HepG2 (cell line): ENCODE measurements around the gene DMAC1. TPM values are rescaled to one million over a fixed set of nuclear protein-coding genes. Genes with fewer than 3 reads are reported as not detected.

ENCODE experiments used
- ATAC-seq: fragments of 200-7000 bp; cut with Tn5 transposase; 3 replicates; pipeline ENCODE4 v1.9.1; 2020; ENCODE audit warnings: mild to moderate bottlenecking, moderate library complexity
- BruUV-seq: library from RNA; stranded (reverse); fragments of 400-500 nt; replicated peaks from 2 replicates; lab custom pipeline; 2021; lab: Mats Ljungman, UMichigan
- CTCF ChIA-PET: fragments of 300-600 bp; formaldehyde crosslinking; extraction: SDS; loops from one replicate; lab custom pipeline; 2021; ENCODE audit warnings: low total read pairs, inconsistent platforms, low intra/inter-chr PET ratio; lab: Yijun Ruan, JAX
- POLR2A ChIA-PET: fragments of 350-600 bp; sonication (Branson Sonifier 250); formaldehyde crosslinking; loops from one replicate; lab custom pipeline; 2020; ENCODE audit warnings: antibody characterized with exemption, inconsistent platforms; lab: Yijun Ruan, JAX
- DNase-seq: peaks from one replicate; pipeline ENCODE4 v3.0.0-alpha.2; 2015; ENCODE audit warnings: low spot score
- FAIRE-seq: peaks from 3 replicates; lab custom pipeline; 2011; peaks lifted over from hg19 to GRCh38; lab: Jason Lieb, UNC
- H2AFZ ChIP-seq: one replicate; pipeline ENCODE4 v1.6.1; 2011; ENCODE audit warnings: low read length, inconsistent platforms
- H3K27ac ChIP-seq: fragments of 300-600 bp; 3 replicates; pipeline ENCODE4 v1.8.0; 2011; ENCODE audit warnings: mixed run types, mild to moderate bottlenecking, mixed read lengths, low read length, inconsistent platforms; ENCODE audit not compliant: insufficient read depth; ENCODE audit errors: extremely low read length
- H3K27me3 ChIP-seq, 2 experiments: fragments of 200-600 bp in 1 of 2; 2 replicates in 1 of 2; 3 replicates in 1 of 2; pipeline versions ENCODE4 v1.6.0 to v1.8.0; 2011; ENCODE audit warnings: low read length in 2 of 2, mild to moderate bottlenecking in 2 of 2, moderate library complexity in 2 of 2, inconsistent platforms in 1 of 2; ENCODE audit not compliant: insufficient read depth in 2 of 2, control insufficient read depth in 1 of 2
- H3K36me3 ChIP-seq, 2 experiments: fragments of 200-600 bp in 1 of 2; replicated peaks in 1 of 2; 2 replicates in 1 of 2; 3 replicates in 1 of 2; pipeline versions ENCODE4 v1.5.1 to v1.8.0; 2011; ENCODE audit warnings: low read length in 2 of 2, inconsistent platforms in 1 of 2; ENCODE audit not compliant: insufficient read depth in 2 of 2, control insufficient read depth in 1 of 2
- H3K4me1 ChIP-seq: 2 replicates; pipeline ENCODE4 v1.5.1; 2012; ENCODE audit warnings: low read length, inconsistent platforms; ENCODE audit not compliant: insufficient read depth
- H3K4me2 ChIP-seq: 2 replicates; pipeline ENCODE4 v1.6.0; 2011; ENCODE audit warnings: low read depth, low read length, inconsistent platforms
- H3K4me3 ChIP-seq, 3 experiments: fragments of 200-600 bp in 1 of 3; sonication (generic), shearing (Covaris generic) in 1 of 3; replicated peaks in 1 of 3; 2 replicates each; pipeline ENCODE4 v1.5.1; 2011 to 2016; ENCODE audit warnings: low read length in 3 of 3, inconsistent platforms in 2 of 3, low read depth in 2 of 3, mild to moderate bottlenecking in 2 of 3, control low read depth in 1 of 3, mixed read lengths in 1 of 3; ENCODE audit not compliant: insufficient read depth in 1 of 3
- H3K79me2 ChIP-seq: one replicate; pipeline ENCODE4 v1.6.1; 2011; ENCODE audit warnings: low read length, inconsistent platforms; ENCODE audit not compliant: insufficient read depth
- H3K9ac ChIP-seq: 2 replicates; pipeline ENCODE4 v1.6.0; 2011; ENCODE audit warnings: mild to moderate bottlenecking, low read depth, low read length, inconsistent platforms; ENCODE audit not compliant: insufficient read depth
- H3K9me3 ChIP-seq: 2 replicates; pipeline ENCODE4 v1.5.1; 2012; ENCODE audit warnings: mild to moderate bottlenecking, low read length
- H4K20me1 ChIP-seq: 2 replicates; pipeline ENCODE4 v1.6.0; 2011; ENCODE audit warnings: inconsistent platforms, mild to moderate bottlenecking, low read length, moderate library complexity; ENCODE audit not compliant: insufficient read depth
- GLI4 ChIP-seq: sonication (generic); formaldehyde crosslinking; IDR thresholded peaks from 2 replicates; pipeline ENCODE4 v1.5.1; 2020; ENCODE audit warnings: missing genetic modification reagents, mild to moderate bottlenecking, moderate library complexity, borderline replicate concordance
- HHEX ChIP-seq: IDR thresholded peaks from 2 replicates; pipeline ENCODE4 v1.6.1; 2016; ENCODE audit warnings: control low read depth
- HIVEP1 ChIP-seq: sonication (generic); formaldehyde crosslinking; IDR thresholded peaks from 2 replicates; pipeline ENCODE4 v1.4.0; 2020; ENCODE audit warnings: mild to moderate bottlenecking, missing genetic modification reagents
- KLF11 ChIP-seq: IDR thresholded peaks from 2 replicates; pipeline ENCODE4 v1.6.1; 2016; ENCODE audit warnings: missing compliant biosample characterization
- MBNL3 ChIP-seq: fragments of 250-450 bp; sonication (Bioruptor Pico); conservative IDR thresholded peaks from 2 replicates; pipeline ENCODE4 v1.8.0; 2022; ENCODE audit warnings: mild to moderate bottlenecking, inconsistent platforms
- NFE2L2 ChIP-seq: fragments of 150-350 bp; IDR thresholded peaks from 2 replicates; pipeline ENCODE4 v1.6.1; 2014; ENCODE audit warnings: low read length
- RBM22 ChIP-seq: fragments of 200-400 bp; formaldehyde crosslinking; optimal IDR thresholded peaks from 2 replicates; pipeline ENCODE3; 2017; ENCODE audit warnings: mild to moderate bottlenecking, low read length, moderate library complexity
- WGBS: methylation state at CpG from one replicate; pipeline ENCODE4 v1.1.6; 2017; ENCODE audit warnings: low lambda C conversion rate; 5-methylcytosine and 5-hydroxymethylcytosine counted together
- in situ Hi-C: cut with HindIII; loops from 2 replicates; pipeline ENCODE4 v1.10.0; 2017; ENCODE audit warnings: low pct_unique_long_range_greater_than_20kb; ENCODE audit not compliant: extremely low pct_ligation_motif_present
- intact Hi-C: fragments of 100-400 bp; cut with micrococcal nuclease; formaldehyde crosslinking; loops from one replicate; pipeline ENCODE4 v1.10.0; 2022; ENCODE audit not compliant: unreplicated experiment
- polyA plus RNA-seq, 8 experiments: library from polyadenylated mRNA; depleted of rRNA in 3 of 8; stranded (reverse) in 7 of 8; unstranded in 1 of 8; fragments of >200 nt; fragmentation: Illumina TruSeq in 4 of 8; extraction: Trizol in 4 of 8; gene quantifications; 2 replicates each; pipeline versions ENCODE4 v1.2.1 to v1.2.3, GENCODE V29; 2011 to 2016; ENCODE audit warnings: low read depth in 4 of 8, missing spikeins in 1 of 8, mixed read lengths in 1 of 8; ENCODE audit not compliant: insufficient read depth in 1 of 8
- total RNA-seq, 5 experiments: library from RNA; depleted of rRNA; stranded (reverse); fragments of >200 nt; fragmentation: Illumina TruSeq; extraction: Trizol; gene quantifications; 2 replicates each; pipeline ENCODE4 v1.2.3, GENCODE V29; 2016; ENCODE audit warnings: low read depth in 1 of 5

DMAC1 gene
- total and polyA plus RNA-seq, 2 of the 13 experiments (the other 11 are each of a cell fraction or from before 2014, with no cell fraction given) = 44.3 to 72.9 TPM

GRCh38 chr9:7788772-7789171 is 10.8 kb downstream of the DMAC1 start:
- DNase-seq = no peak
- WGBS = 40% methylated on average over 1 of the region's 3 CpGs
- Histone ChIP-seq H3K9ac (no peak overlapping the region), H3K27ac (no peak overlapping the region), H3K4me2 (no peak overlapping the region), H3K79me2 (no peaks in the 10 kb centered on the region), H3K36me3 (no peaks in the 10 kb centered on the region), H3K27me3 (no peaks in the 10 kb centered on the region), H3K9me3 (no peaks in the 10 kb centered on the region), H4K20me1 (no peaks in the 10 kb centered on the region), H3K4me1 (peaks cover 9% of the 10 kb centered on the region; the same call in 1 of the 2 replicates), H2AFZ (no peak overlapping the region), H3K4me3 (no peak overlapping the region)
- TF ChIP-seq RBM22 (no peak), KLF11 (CRISPR knock-in tag) (no peak), MBNL3 (no peak), GLI4 (CRISPR knock-in tag) (no peak)
- ChIA-PET CTCF (no interaction called here), POLR2A (no interaction called here)
- no peak for ATAC-seq
- FAIRE-seq = no peak
- in situ Hi-C loops (no loop called here), intact Hi-C loops (no loop called here)
- no TSS peak for BruUV-seq

DNA sequence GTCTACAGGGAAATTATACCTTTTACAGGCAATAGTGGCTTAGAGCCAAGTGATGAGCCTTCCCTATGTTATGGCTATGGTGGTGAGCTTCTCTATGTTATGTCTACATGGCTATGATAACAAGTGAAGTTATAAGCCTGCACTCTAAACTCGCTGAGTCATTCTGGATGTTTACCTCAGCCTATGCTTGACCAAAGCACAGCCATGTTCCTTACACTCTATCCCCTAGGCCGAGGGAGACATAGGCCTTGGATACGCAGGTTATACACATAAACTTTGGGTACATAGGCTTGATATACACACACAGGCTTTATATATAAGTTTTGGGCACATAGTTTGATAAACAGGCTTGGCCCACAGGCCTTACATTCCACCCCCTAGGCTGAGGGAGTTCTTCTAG is 13.8 kb downstream of the DMAC1 start:
- H4K20me1 ChIP-seq = no peaks in the 10 kb centered on the region
- peaks cover 9% of the 10 kb centered on the region; the same call in 1 of the 2 replicates for H3K4me1 ChIP-seq
- no peak overlapping the region for H3K9ac ChIP-seq
- H3K27me3 ChIP-seq = no peaks in the 10 kb centered on the region
- 67% methylated on average over 3 of the region's 3 CpGs for WGBS
- H3K4me2 ChIP-seq = no peak overlapping the region
- no TSS peak for BruUV-seq
- TF ChIP-seq HHEX (CRISPR knock-in tag) (no peak), NFE2L2 (peak; percentile 85), HIVEP1 (CRISPR knock-in tag) (no peak)
- ChIA-PET POLR2A (no interaction called here), CTCF (no interaction called here)
- no peak overlapping the region for H3K4me3 ChIP-seq
- no peak overlapping the region for H2AFZ ChIP-seq
- peak; percentile 18; the same call in 2 of the 3 replicates for ATAC-seq
- no peaks in the 10 kb centered on the region for H3K36me3 ChIP-seq
- no peak for DNase-seq
- in situ Hi-C loops (no loop called here), intact Hi-C loops (no loop called here)
- H3K79me2 ChIP-seq = no peaks in the 10 kb centered on the region
- no peak for FAIRE-seq
- H3K9me3 ChIP-seq = no peaks in the 10 kb centered on the region
- no peak overlapping the region for H3K27ac ChIP-seq
